H9 (cell line): ENCODE data around the gene DCTN2. TPM values are rescaled to one million over a fixed set of nuclear protein-coding genes. Genes with fewer than 3 reads are reported as not detected.

ENCODE experiments used
- DNase-seq: peaks from one replicate; pipeline ENCODE4 v3.0.0-alpha.2; 2017
- H2AFZ ChIP-seq: one replicate; pipeline ENCODE4 v1.6.1; 2013; ENCODE audit warnings: mild to moderate bottlenecking, low read length, control low read depth, moderate library complexity
- H2AK5ac ChIP-seq: 2 replicates; pipeline ENCODE4 v1.6.1; 2013; ENCODE audit warnings: low read length, control low read depth, mixed read lengths; ENCODE audit not compliant: insufficient read length
- H2BK120ac ChIP-seq: one replicate; pipeline ENCODE4 v1.6.1; 2013; ENCODE audit warnings: low read depth, mild to moderate bottlenecking, low read length, control low read depth, inconsistent platforms; ENCODE audit not compliant: poor library complexity, severe bottlenecking
- H2BK12ac ChIP-seq: 2 replicates; pipeline ENCODE4 v1.6.1; 2013; ENCODE audit warnings: low read length, control low read depth, mixed read lengths, low read depth; ENCODE audit not compliant: insufficient read length
- H2BK15ac ChIP-seq: 2 replicates; pipeline ENCODE4 v1.6.1; 2013; ENCODE audit warnings: low read depth, low read length, control low read depth
- H2BK20ac ChIP-seq: one replicate; pipeline ENCODE4 v1.6.1; 2013; ENCODE audit warnings: low read depth, mild to moderate bottlenecking, low read length, control low read depth, inconsistent platforms; ENCODE audit not compliant: poor library complexity, severe bottlenecking
- H2BK5ac ChIP-seq: 2 replicates; pipeline ENCODE4 v1.6.1; 2013; ENCODE audit warnings: low read length, control low read depth, mixed read lengths; ENCODE audit not compliant: insufficient read length
- H3K14ac ChIP-seq: 2 replicates; pipeline ENCODE4 v1.6.1; 2013; ENCODE audit warnings: low read length, control low read depth; ENCODE audit not compliant: insufficient read depth
- H3K18ac ChIP-seq: 2 replicates; pipeline ENCODE4 v1.6.1; 2013; ENCODE audit warnings: low read depth, mild to moderate bottlenecking, mixed read lengths, low read length, control low read depth; ENCODE audit not compliant: insufficient read length
- H3K23ac ChIP-seq: 2 replicates; pipeline ENCODE4 v1.6.1; 2013; ENCODE audit warnings: low read length, control low read depth, mixed read lengths, low read depth; ENCODE audit not compliant: insufficient read length
- H3K23me2 ChIP-seq: 2 replicates; pipeline ENCODE4 v1.6.1; 2013; ENCODE audit warnings: low read depth, mild to moderate bottlenecking, mixed read lengths, low read length, control low read depth; ENCODE audit not compliant: insufficient read length, poor library complexity, severe bottlenecking
- H3K27ac ChIP-seq: 2 replicates; pipeline ENCODE4 v1.5.1; 2013; ENCODE audit warnings: low read length, control low read depth, mixed read lengths, low read depth; ENCODE audit not compliant: insufficient read length
- H3K27me3 ChIP-seq: 2 replicates; pipeline ENCODE4 v1.6.1; 2013; ENCODE audit warnings: low read length, control low read depth, inconsistent platforms; ENCODE audit not compliant: insufficient read depth
- H3K4ac ChIP-seq: 2 replicates; pipeline ENCODE4 v1.6.1; 2013; ENCODE audit warnings: low read depth, mild to moderate bottlenecking, control low read depth, inconsistent platforms, low read length, moderate library complexity
- H3K4me1 ChIP-seq: 2 replicates; pipeline ENCODE4 v1.6.1; 2013; ENCODE audit warnings: low read length, control low read depth, inconsistent platforms; ENCODE audit not compliant: insufficient read depth
- H3K4me2 ChIP-seq: 2 replicates; pipeline ENCODE4 v1.6.1; 2013; ENCODE audit warnings: low read length, control low read depth, mixed read lengths; ENCODE audit not compliant: insufficient read length, insufficient read depth
- H3K56ac ChIP-seq: 2 replicates; pipeline ENCODE4 v1.6.1; 2013; ENCODE audit warnings: low read depth, mild to moderate bottlenecking, mixed read lengths, low read length, control low read depth; ENCODE audit not compliant: insufficient read length
- H3K79me1 ChIP-seq: 2 replicates; pipeline ENCODE4 v1.6.1; 2013; ENCODE audit warnings: low read depth, mild to moderate bottlenecking, moderate library complexity, low read length, control low read depth, inconsistent platforms; ENCODE audit not compliant: insufficient read depth, poor library complexity, severe bottlenecking
- H3K79me2 ChIP-seq: 2 replicates; pipeline ENCODE4 v1.6.1; 2013; ENCODE audit warnings: low read length, control low read depth, inconsistent platforms; ENCODE audit not compliant: insufficient read depth
- H3K9ac ChIP-seq: 2 replicates; pipeline ENCODE4 v1.6.1; 2013; ENCODE audit warnings: low read length, control low read depth, mixed read lengths; ENCODE audit not compliant: insufficient read length; ENCODE audit errors: extremely low read depth
- H3K9me3 ChIP-seq: one replicate; pipeline ENCODE4 v1.6.1; 2013; ENCODE audit warnings: low read depth, low read length, inconsistent platforms; ENCODE audit not compliant: control insufficient read depth
- H3T11ph ChIP-seq: one replicate; pipeline ENCODE4 v1.6.1; 2013; ENCODE audit warnings: mild to moderate bottlenecking, low read length, control low read depth, inconsistent platforms
- H4K20me1 ChIP-seq: one replicate; pipeline ENCODE4 v1.6.1; 2013; ENCODE audit not compliant: control insufficient read depth, insufficient read length, insufficient read depth
- H4K5ac ChIP-seq: 2 replicates; pipeline ENCODE4 v1.6.1; 2013; ENCODE audit warnings: low read depth, mild to moderate bottlenecking, mixed read lengths, low read length, control low read depth; ENCODE audit not compliant: insufficient read length
- H4K8ac ChIP-seq: replicated peaks from 2 replicates; pipeline ENCODE4 v1.6.1; 2013; ENCODE audit warnings: low read length, control low read depth, mixed read lengths, low read depth; ENCODE audit not compliant: insufficient read length
- H4K91ac ChIP-seq: 2 replicates; pipeline ENCODE4 v1.6.1; 2013; ENCODE audit warnings: low read depth, mild to moderate bottlenecking, moderate library complexity, mixed read lengths, low read length, control low read depth; ENCODE audit not compliant: insufficient read length
- H3K27ac Mint-ChIP-seq, 3 experiments: 2 replicates in 2 of 3; 3 replicates in 1 of 3; pipeline ENCODE4 v1.8.0; 2020 to 2021; ENCODE audit warnings: mixed read lengths in 3 of 3, mild to moderate bottlenecking in 1 of 3, moderate library complexity in 1 of 3
- H3K27me3 Mint-ChIP-seq: 2 replicates; pipeline ENCODE4 v1.8.0; 2021; ENCODE audit warnings: low read depth, mild to moderate bottlenecking, moderate library complexity, mixed read lengths
- H3K36me3 Mint-ChIP-seq, 3 experiments: 2 replicates in 2 of 3; 3 replicates in 1 of 3; pipeline ENCODE4 v1.8.0; 2020 to 2021; ENCODE audit warnings: low read depth in 3 of 3, mixed read lengths in 3 of 3; ENCODE audit not compliant: insufficient read depth in 1 of 3
- H3K4me1 Mint-ChIP-seq, 2 experiments: 2 replicates each; pipeline ENCODE4 v1.8.0; 2020; ENCODE audit warnings: mixed read lengths in 2 of 2
- H3K4me3 Mint-ChIP-seq, 2 experiments: 2 replicates in 1 of 2; 3 replicates in 1 of 2; pipeline ENCODE4 v1.8.0; 2020 to 2021; ENCODE audit warnings: mild to moderate bottlenecking in 2 of 2, mixed read lengths in 2 of 2, moderate library complexity in 1 of 2
- H3K9me3 Mint-ChIP-seq, 2 experiments: 2 replicates in 1 of 2; 3 replicates in 1 of 2; pipeline ENCODE4 v1.8.0; 2020; ENCODE audit warnings: mild to moderate bottlenecking in 2 of 2, mixed read lengths in 2 of 2, moderate library complexity in 1 of 2
- WGBS: extraction: QIAGEN DNeasy Blood & Tissue Kit; methylation state at CpG from one replicate; pipeline ENCODE4 v1.1.7; 2013; ENCODE audit warnings: missing lambda C conversion rate, low lambda C conversion rate, mixed read lengths; ENCODE audit not compliant: insufficient read length; ENCODE audit errors: extremely low coverage; 5-methylcytosine and 5-hydroxymethylcytosine counted together
- total RNA-seq: library from RNA; stranded (reverse); gene quantifications from 2 replicates; pipeline ENCODE4 v1.2.1, GENCODE V29; 2021
- TF ChIP-seq, protein P1 (sequence below): fragments of 200-600 bp; sonication (generic); conservative IDR thresholded peaks from 3 replicates; pipeline ENCODE4 v1.8.0; 2021; ENCODE audit warnings: antibody characterized with exemption, mild to moderate bottlenecking

DCTN2 gene
- total RNA-seq, 1 experiment from 2014 or later: 97.7 TPM

DNA sequence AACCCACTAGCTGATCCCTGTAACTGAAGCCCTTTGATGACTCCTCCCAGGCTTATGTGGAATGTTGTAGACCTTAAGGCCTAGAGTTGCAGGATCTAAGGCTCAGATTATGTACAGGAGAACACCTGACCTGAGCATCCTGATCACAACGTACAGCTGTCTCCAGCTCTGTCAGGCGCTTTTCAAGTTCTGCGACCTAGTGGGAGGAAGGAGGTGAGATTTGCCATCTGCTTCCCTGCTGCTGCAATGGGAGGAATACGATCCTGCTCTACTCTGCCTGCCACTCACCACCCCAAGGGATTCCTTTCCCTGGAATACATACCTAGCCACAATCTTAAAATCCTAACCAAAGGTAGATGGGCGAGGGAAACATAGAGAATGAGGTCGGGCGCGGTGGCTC lies 13.9 kb downstream of the DCTN2 start:
- TF ChIP-seq, protein P1, sequence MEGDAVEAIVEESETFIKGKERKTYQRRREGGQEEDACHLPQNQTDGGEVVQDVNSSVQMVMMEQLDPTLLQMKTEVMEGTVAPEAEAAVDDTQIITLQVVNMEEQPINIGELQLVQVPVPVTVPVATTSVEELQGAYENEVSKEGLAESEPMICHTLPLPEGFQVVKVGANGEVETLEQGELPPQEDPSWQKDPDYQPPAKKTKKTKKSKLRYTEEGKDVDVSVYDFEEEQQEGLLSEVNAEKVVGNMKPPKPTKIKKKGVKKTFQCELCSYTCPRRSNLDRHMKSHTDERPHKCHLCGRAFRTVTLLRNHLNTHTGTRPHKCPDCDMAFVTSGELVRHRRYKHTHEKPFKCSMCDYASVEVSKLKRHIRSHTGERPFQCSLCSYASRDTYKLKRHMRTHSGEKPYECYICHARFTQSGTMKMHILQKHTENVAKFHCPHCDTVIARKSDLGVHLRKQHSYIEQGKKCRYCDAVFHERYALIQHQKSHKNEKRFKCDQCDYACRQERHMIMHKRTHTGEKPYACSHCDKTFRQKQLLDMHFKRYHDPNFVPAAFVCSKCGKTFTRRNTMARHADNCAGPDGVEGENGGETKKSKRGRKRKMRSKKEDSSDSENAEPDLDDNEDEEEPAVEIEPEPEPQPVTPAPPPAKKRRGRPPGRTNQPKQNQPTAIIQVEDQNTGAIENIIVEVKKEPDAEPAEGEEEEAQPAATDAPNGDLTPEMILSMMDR: no peak
- Mint-ChIP-seq H3K9me3 (no peaks in the 10 kb centered on the region), H3K4me1 (peaks cover 9 to 20% of the 10 kb centered on the region in 2 experiments), H3K27me3 (no peaks in the 10 kb centered on the region), H3K4me3 (no peak overlapping the region), H3K27ac (no peak overlapping the region), H3K36me3 (peaks cover 23 to 78% (median 75%) of the 10 kb centered on the region in 3 experiments; a peak in 6 of 7 replicates)
- Histone ChIP-seq H4K5ac (no peak overlapping the region), H3K79me1 (no peaks in the 10 kb centered on the region), H2AK5ac (no peak overlapping the region), H3K9me3 (no peaks in the 10 kb centered on the region), H3K4me1 (no peaks in the 10 kb centered on the region; the same call in none of the 2 replicates), H3K4ac (no peak overlapping the region), H3K23ac (no peak overlapping the region), H2BK15ac (no peak overlapping the region), H3K79me2 (no peaks in the 10 kb centered on the region), H3K27me3 (no peaks in the 10 kb centered on the region), H3T11ph (no peak overlapping the region), H3K9ac (no peak overlapping the region), H3K14ac (no peak overlapping the region), H3K4me2 (no peak overlapping the region), H4K20me1 (no peaks in the 10 kb centered on the region), H2BK12ac (no peak overlapping the region), H3K27ac (no peak overlapping the region), H4K8ac (no peak overlapping the region), H2BK5ac (no peak overlapping the region), H4K91ac (no peak overlapping the region), H3K56ac (no peak overlapping the region), H2BK120ac (no peak overlapping the region), H3K18ac (no peak overlapping the region), H3K23me2 (no peaks in the 10 kb centered on the region), H2AFZ (no peak overlapping the region), H2BK20ac (no peak overlapping the region)
- WGBS: no CpG with 5 or more reads among the region's 8 CpGs
- no peak for DNase-seq
